HG02938 (cell line): ENCODE results near the gene MESP1.

Experiments
- ATAC-seq: cut with Tn5 transposase; IDR thresholded peaks from one replicate; pipeline ENCODE4 v1.9.1; 2021; ENCODE audit warnings: mild to moderate bottlenecking, moderate library complexity; ENCODE audit not compliant: unreplicated experiment

MESP1 gene

DNA sequence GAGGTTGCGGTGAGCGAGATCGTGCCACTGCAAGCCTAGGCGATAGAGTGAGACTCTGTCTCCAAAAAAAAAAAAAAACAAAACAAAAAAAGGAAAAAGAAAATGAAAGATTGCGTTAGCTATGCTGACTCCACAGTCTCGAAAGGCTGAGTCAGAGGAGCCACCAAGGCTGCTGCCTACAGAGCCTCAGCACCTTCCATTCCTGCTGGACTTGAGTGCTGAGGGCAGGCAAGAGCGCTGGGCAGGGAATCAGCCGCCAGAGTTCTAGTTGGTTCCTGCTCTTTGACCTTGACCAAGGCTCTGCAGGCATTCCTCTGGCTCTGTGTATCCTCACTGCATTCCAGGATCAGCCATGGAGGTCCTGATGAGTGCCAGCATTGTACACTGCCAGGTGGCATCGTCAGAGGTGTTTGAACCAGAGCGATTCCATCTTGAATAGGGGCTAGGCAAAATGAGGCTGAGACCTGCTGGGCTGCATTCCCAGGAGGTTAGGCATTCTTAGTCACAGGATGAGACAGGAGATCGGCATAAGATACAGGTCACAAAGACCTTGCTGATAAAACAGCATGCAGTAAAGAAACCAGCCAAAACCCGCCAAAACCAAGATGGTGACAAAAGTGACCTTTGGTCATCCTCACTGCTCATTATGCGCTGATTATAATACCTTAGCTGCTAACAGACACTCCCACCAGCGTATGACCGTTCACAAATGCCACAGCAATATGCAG lies 31.0 kb upstream of the MESP1 start:
- no peak for ATAC-seq

- ATAC-seq: no peak
Observed at GRCh38 chr15:89781055-89781454, 30.0 kb upstream of the MESP1 start.

DNA sequence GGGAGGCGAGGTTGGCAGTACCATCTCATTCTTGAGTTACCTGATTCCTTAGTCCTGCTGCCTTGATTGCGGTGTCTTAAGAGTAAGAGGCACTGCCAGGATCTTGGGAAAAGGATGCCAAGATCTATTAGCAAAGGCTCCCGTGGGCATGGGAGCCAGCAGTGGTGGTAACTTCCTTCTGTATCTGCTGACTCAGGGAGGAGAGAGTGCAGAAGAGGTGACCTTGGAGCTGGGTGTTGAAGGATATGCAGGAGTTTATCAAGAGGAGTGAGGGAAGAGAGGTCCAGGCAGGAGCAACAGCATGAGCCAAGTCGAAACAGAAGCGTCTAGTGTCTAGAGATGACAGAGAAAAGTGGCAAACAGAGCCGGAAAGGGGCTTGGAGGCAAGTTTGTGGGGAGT lies 29.6 kb upstream of the MESP1 start:
- ATAC-seq: no peak

GRCh38 chr15:89778861-89779260 lies 27.8 kb upstream of the MESP1 start:
- no peak for ATAC-seq

GRCh38 chr15:89777782-89778380 lies 26.8 kb upstream of the MESP1 start:
- no peak for ATAC-seq

- ATAC-seq: no peak
Observed at GRCh38 chr15:89777073-89777751, 26.2 kb upstream of the MESP1 start.

DNA sequence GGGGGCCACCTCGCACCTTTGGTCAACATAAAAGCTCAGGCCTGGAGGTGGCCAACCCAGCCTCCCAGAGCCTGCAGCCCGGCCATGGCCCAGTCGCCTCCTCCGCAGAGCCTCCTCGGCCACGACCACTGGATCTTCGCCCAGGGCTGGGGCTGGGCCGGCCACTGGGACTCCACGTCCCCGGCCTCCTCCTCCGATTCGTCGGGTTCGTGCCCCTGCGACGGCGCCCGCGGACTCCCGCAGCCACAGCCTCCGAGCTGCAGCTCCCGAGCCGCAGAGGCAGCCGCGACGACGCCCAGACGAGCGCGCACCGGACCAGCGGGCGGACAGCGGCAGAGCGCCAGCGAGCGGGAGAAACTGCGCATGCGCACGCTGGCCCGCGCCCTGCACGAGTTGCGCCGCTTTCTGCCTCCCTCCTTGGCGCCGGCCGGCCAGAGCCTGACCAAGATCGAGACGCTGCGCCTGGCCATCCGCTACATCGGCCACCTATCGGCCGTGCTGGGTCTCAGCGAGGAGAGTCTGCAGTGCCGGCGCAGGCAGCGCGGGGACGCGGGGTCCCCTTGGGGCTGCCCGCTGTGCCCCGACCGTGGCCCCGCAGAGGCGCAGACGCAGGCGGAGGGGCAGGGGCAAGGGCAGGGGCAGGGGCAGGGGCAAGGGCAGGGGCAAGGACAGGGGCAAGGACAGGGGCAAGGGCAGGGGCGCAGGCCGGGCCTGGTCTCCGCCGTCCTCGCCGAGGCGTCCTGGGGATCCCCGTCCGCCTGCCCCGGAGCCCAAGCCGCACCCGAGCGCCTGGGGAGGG lies 25.4 kb upstream of the MESP1 start, which contains the start of gene MESP2:
MESP2 (plus strand) TSS at position 59 of the 799 bp plus-strand sequence; CDS start at position 85, 26 bp downstream.
- no peak for ATAC-seq

- ATAC-seq: no peak
Observed at GRCh38 chr15:89775815-89776214, 24.8 kb upstream of the MESP1 start.

- ATAC-seq: no peak
Observed at GRCh38 chr15:89774492-89774891, 23.4 kb upstream of the MESP1 start.

- ATAC-seq: no peak
Observed at GRCh38 chr15:89772932-89773583, 22.0 kb upstream of the MESP1 start.

DNA sequence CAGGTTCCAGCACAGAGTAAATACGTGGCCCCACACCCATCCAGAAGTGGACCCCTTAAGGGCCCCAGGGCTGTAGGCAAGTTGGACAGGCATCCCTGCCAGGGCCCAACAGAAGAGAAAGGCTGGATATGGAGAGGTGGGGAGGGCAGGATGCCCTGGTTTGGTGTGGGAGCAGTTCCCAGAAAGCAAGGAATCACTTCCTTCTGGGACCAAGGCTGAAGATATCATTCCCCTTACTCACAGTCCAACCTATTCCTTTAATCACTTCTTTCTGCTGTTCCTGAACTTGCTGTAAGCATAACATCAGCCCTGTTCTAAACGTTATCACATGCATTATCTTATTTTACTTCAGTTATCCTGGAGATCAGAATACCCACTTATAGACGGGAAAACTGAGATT lies 19.0 kb upstream of the MESP1 start:
- no peak for ATAC-seq

- ATAC-seq: no peak
Observed at GRCh38 chr15:89769366-89769765, 18.3 kb upstream of the MESP1 start.

- ATAC-seq: no peak
Observed at GRCh38 chr15:89768071-89768500, 17.0 kb upstream of the MESP1 start.

DNA sequence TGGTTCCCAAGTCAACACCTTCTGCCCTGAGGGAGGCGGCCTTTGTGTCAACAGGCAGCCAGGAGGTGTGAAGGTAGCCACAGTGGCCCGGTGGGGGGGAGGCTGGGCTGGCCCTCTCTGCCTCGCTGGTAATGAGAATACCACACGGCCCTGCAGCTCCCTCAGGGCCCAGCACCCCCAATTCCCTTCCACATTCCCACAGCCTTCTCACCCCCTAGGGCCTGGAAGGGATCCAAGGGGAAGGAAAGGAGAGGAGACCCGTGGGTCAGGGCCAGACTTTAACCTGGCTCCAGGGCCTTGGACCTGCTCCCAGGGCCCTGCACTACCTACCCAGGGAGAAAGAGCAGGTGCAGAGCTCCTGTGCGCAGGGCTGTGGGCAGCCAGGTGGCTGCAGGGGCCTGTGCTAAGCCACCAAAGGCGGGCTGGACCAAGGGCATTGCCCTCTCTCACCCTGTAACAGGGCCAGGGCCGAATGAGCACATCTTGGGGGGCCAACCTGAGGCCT lies 16.4 kb upstream of the MESP1 start:
- ATAC-seq: no peak

DNA sequence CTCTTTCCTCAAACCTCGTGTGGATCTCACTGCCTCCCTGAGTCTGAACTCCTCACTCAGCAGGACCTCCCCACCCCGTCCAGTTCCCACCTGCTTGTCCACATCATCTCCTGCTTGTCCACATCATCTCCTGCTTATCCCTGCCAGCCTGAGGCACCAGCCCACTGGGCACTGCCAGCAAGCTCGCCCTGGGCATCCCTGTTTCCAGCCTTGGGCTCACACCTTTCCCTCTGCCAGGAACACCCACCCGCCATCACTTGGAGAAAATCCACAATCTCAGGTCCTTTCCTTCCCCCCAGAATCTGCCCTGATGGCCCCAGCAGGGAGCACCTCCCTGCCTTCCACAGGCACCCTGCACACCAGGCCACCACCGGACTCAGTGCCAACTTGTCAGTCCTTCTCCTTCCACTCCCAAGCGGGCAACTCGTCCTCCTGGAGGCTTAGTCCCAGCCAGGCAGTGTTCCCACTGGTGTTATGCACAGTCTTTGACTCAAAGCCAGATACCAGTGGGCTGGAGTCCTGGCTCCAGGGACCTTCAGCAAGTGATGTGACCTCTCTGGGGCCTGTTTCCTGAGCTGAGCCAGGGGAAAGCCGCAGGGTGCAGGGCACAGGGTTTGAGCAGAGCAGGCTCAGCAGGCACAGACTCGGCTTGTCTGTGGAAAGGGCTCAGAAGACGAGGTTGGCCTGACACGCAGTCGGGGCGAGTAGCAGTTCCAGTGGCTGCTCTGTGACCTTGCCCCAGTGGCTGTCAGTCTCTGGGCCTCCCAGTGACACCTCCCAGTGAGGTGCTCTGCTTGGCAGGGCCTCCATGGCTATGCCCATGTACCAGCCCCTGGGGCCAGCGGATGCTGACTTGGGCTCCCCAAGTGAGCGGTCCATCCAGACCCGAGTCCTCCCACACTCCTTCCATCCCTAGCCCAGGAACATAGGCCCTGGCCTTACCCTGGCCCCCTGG lies 15.6 kb upstream of the MESP1 start:
- no peak for ATAC-seq

- ATAC-seq: no peak
Observed at GRCh38 chr15:89765694-89766093, 14.6 kb upstream of the MESP1 start.

- no peak for ATAC-seq
Observed at GRCh38 chr15:89761929-89762328, 10.9 kb upstream of the MESP1 start.

GRCh38 chr15:89761009-89761831 lies 10.2 kb upstream of the MESP1 start:
- ATAC-seq: no peak
